ENCODE measurements around the gene SPHK1.

SPHK1 gene

GRCh38 chr17:76417499-76418143, 33.2 kb downstream of the SPHK1 start:
- Histone ChIP-seq H3K4me1 (ENCODE audit: insufficient read depth, low read length, severe bottlenecking) (peaks cover 37% of the 10 kb centered on the region), H3K4me2 (ENCODE audit: low read length) (no peak overlapping the region), H3F3A (ENCODE audit: insufficient read depth, low read length) (no peaks in the 10 kb centered on the region), H3K27me3 (ENCODE audit: insufficient read depth, low read length) (no peaks in the 10 kb centered on the region), H2AFZ (ENCODE audit: low read length) (no peak overlapping the region), H3K4me3 (ENCODE audit: low read depth, low read length, poor library complexity, severe bottlenecking) (no peak overlapping the region), H4K20me1 (ENCODE audit: insufficient read depth, low read length) (no peaks in the 10 kb centered on the region), H3K79me2 (ENCODE audit: insufficient read depth, low read length) (no peaks in the 10 kb centered on the region), H3K9ac (ENCODE audit: low read length) (no peak overlapping the region), H3K9me3 (ENCODE audit: low read length) (no peaks in the 10 kb centered on the region), H3K27ac (ENCODE audit: low read depth, low read length, poor library complexity, severe bottlenecking) (peak overlapping the region; percentile 44), H3K9me2 (ENCODE audit: low read depth, low read length) (no peaks in the 10 kb centered on the region), H3K36me3 (ENCODE audit: insufficient read depth, low read length) (no peaks in the 10 kb centered on the region; the same call in 1 of the 2 replicates)
- no peak for TF ChIP-seq EZH2 (IDR thresholded peaks at IDR 0.05; ENCODE audit: borderline replicate concordance, low read length)

- TF ChIP-seq EZH2 (IDR thresholded peaks at IDR 0.05; ENCODE audit: borderline replicate concordance, low read length), result no peak
- TF ChIP-seq, protein P1, sequence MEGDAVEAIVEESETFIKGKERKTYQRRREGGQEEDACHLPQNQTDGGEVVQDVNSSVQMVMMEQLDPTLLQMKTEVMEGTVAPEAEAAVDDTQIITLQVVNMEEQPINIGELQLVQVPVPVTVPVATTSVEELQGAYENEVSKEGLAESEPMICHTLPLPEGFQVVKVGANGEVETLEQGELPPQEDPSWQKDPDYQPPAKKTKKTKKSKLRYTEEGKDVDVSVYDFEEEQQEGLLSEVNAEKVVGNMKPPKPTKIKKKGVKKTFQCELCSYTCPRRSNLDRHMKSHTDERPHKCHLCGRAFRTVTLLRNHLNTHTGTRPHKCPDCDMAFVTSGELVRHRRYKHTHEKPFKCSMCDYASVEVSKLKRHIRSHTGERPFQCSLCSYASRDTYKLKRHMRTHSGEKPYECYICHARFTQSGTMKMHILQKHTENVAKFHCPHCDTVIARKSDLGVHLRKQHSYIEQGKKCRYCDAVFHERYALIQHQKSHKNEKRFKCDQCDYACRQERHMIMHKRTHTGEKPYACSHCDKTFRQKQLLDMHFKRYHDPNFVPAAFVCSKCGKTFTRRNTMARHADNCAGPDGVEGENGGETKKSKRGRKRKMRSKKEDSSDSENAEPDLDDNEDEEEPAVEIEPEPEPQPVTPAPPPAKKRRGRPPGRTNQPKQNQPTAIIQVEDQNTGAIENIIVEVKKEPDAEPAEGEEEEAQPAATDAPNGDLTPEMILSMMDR (IDR thresholded peaks at IDR 0.05; ENCODE audit: low read length), result no peak
- H4K20me1 ChIP-seq (ENCODE audit: insufficient read depth, low read length), result no peaks in the 10 kb centered on the region
- H3K4me2 ChIP-seq (ENCODE audit: low read length), result peak overlapping the region; percentile 40; the same call in 1 of the 2 replicates
- no peaks in the 10 kb centered on the region for H3K27me3 ChIP-seq (ENCODE audit: insufficient read depth, low read length)
- H3K79me2 ChIP-seq (ENCODE audit: insufficient read depth, low read length), result no peaks in the 10 kb centered on the region
- H3K9me2 ChIP-seq (ENCODE audit: low read depth, low read length), result no peaks in the 10 kb centered on the region
- H3K9ac ChIP-seq (ENCODE audit: low read length), result no peak overlapping the region; the same call in 1 of the 2 replicates
- H2AFZ ChIP-seq (ENCODE audit: low read length), result no peak overlapping the region
- no peaks in the 10 kb centered on the region for H3F3A ChIP-seq (ENCODE audit: insufficient read depth, low read length)
- H3K4me3 ChIP-seq (ENCODE audit: low read depth, low read length, poor library complexity, severe bottlenecking), result no peak overlapping the region
- H3K9me3 ChIP-seq (ENCODE audit: low read length), result no peaks in the 10 kb centered on the region
- H3K27ac ChIP-seq (ENCODE audit: low read depth, low read length, poor library complexity, severe bottlenecking), result peak overlapping the region; percentile 68
- H3K36me3 ChIP-seq (ENCODE audit: insufficient read depth, low read length), result no peaks in the 10 kb centered on the region; the same call in 1 of the 2 replicates
- H3K4me1 ChIP-seq (ENCODE audit: insufficient read depth, low read length, severe bottlenecking), result peaks cover 43% of the 10 kb centered on the region
Measured at GRCh38 chr17:76419576-76420260, 35.3 kb downstream of the SPHK1 start.

- Histone ChIP-seq H3K4me3 (ENCODE audit: low read depth, low read length, poor library complexity, severe bottlenecking) (no peak overlapping the region), H3K9ac (ENCODE audit: low read length) (no peak overlapping the region; the same call in 1 of the 2 replicates), H3K36me3 (ENCODE audit: insufficient read depth, low read length) (no peaks in the 10 kb centered on the region; the same call in 1 of the 2 replicates), H4K20me1 (ENCODE audit: insufficient read depth, low read length) (no peaks in the 10 kb centered on the region), H2AFZ (ENCODE audit: low read length) (no peak overlapping the region), H3K27me3 (ENCODE audit: insufficient read depth, low read length) (no peaks in the 10 kb centered on the region), H3K9me2 (ENCODE audit: low read depth, low read length) (no peaks in the 10 kb centered on the region), H3K9me3 (ENCODE audit: low read length) (no peaks in the 10 kb centered on the region), H3K4me2 (ENCODE audit: low read length) (peak overlapping the region; percentile 40; the same call in 1 of the 2 replicates), H3K4me1 (ENCODE audit: insufficient read depth, low read length, severe bottlenecking) (peaks cover 43% of the 10 kb centered on the region), H3K27ac (ENCODE audit: low read depth, low read length, poor library complexity, severe bottlenecking) (peak overlapping the region; percentile 68), H3F3A (ENCODE audit: insufficient read depth, low read length) (no peaks in the 10 kb centered on the region), H3K79me2 (ENCODE audit: insufficient read depth, low read length) (no peaks in the 10 kb centered on the region)
- no peak for TF ChIP-seq EZH2 (IDR thresholded peaks at IDR 0.05; ENCODE audit: borderline replicate concordance, low read length)
- TF ChIP-seq, protein P1 (IDR thresholded peaks at IDR 0.05; ENCODE audit: low read length), result no peak
Measured at GRCh38 chr17:76420356-76421043, 36.1 kb downstream of the SPHK1 start.

All from OCI-LY1 (cell line).